Measurements from ENCODE around the gene MOCS3. TPM values are rescaled to one million over a fixed set of nuclear protein-coding genes. Genes with fewer than 3 reads are reported as not detected.

The MOCS3 gene
- total and polyA plus RNA-seq, 2 of the 13 experiments (the other 11 are each of a cell fraction or from before 2014, with no cell fraction given), result 3.7 to 8.4 TPM

DNA sequence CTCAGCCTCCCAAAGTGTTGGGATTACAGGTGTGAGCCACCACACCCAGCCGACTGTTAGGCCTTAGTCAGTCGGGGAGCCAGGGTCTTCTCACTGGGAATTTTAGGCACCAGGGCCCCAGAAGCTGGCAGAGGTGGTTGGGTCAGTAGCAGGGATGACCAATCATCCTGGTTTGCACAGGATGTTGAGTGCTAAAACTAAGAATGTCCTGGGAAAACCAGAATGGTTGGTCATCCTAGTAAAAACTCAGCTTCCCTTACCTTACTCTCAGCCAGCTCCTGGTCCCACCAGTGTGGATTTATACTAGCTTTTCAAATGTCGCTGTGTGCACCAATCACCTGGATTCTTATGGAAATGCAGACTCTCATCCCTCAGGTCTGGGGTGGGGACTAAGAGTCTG lies 32.5 kb downstream of the MOCS3 start:
- DNase-seq (ENCODE audit: low spot score) (no peak), FAIRE-seq (no peak), ATAC-seq (no peak)
- Histone ChIP-seq H3K4me3 (replicated peaks in 1 of 3; ENCODE audit: insufficient read depth in 1 of 3, low read depth in 2 of 3, low read length in 3 of 3) (no peak overlapping the region), H3K27me3 (ENCODE audit: control insufficient read depth in 1 of 2, insufficient read depth in 2 of 2, low read length in 2 of 2) (peaks cover 0 to 12% of the 10 kb centered on the region in 2 experiments; a peak in 3 of 5 replicates), H3K27ac (ENCODE audit: extremely low read length, insufficient read depth, low read length) (no peak overlapping the region), H3K9ac (ENCODE audit: insufficient read depth, low read depth, low read length) (no peak overlapping the region), H3K9me3 (ENCODE audit: low read length) (no peaks in the 10 kb centered on the region), H3K79me2 (ENCODE audit: insufficient read depth, low read length) (no peaks in the 10 kb centered on the region), H3K36me3 (replicated peaks in 1 of 2; ENCODE audit: control insufficient read depth in 1 of 2, insufficient read depth in 2 of 2, low read length in 2 of 2) (no peaks in the 10 kb centered on the region), H3K4me2 (ENCODE audit: low read depth, low read length) (no peak overlapping the region), H4K20me1 (ENCODE audit: insufficient read depth, low read length) (peaks cover 4% of the 10 kb centered on the region; the same call in 1 of the 2 replicates), H2AFZ (ENCODE audit: low read length) (no peak overlapping the region), H3K4me1 (ENCODE audit: insufficient read depth, low read length) (peaks cover 16% of the 10 kb centered on the region; the same call in 1 of the 2 replicates)
- BruUV-seq (replicated peaks), result no TSS peak
- CTCF ChIA-PET (ENCODE audit: low intra/inter-chr PET ratio, low total read pairs), result interaction anchor here (4.4 kb wide), 1 partner anchor 316 kb away, joined by 45 read pairs; no protein-coding TSS in a partner anchor
- POLR2A ChIA-PET, result no interaction called here
- in situ Hi-C loops (cut with HindIII; ENCODE audit: extremely low pct_ligation_motif_present, low pct_unique_long_range_greater_than_20kb), result loop anchor here (25.0 kb wide), 2 partner anchors 596 to 1096 kb away; no protein-coding TSS in a partner anchor
- 20% methylated on average over 3 of the region's 3 CpGs for WGBS (ENCODE audit: low lambda C conversion rate)
- intact Hi-C loops (cut with micrococcal nuclease; ENCODE audit: unreplicated experiment), result no loop called here
- TF ChIP-seq MLLT10 (CRISPR knock-in tag; IDR thresholded peaks at IDR 0.05), result no peak
- TF ChIP-seq MTF1 (CRISPR knock-in tag; IDR thresholded peaks at IDR 0.05), result no peak
- no peak for TF ChIP-seq GTF3A (CRISPR knock-in tag; conservative IDR thresholded peaks at IDR 0.05)

GRCh38 chr20:50992336-50992732 lies 33.7 kb downstream of the MOCS3 start:
- in situ Hi-C loops (cut with HindIII; ENCODE audit: extremely low pct_ligation_motif_present, low pct_unique_long_range_greater_than_20kb), result loop anchor here (25.0 kb wide), 2 partner anchors 595 to 1095 kb away; no protein-coding TSS in a partner anchor
- H3K4me2 ChIP-seq (ENCODE audit: low read depth, low read length), result peak overlapping the region; percentile 47

More at GRCh38 chr20:50992336-50992732, 33.7 kb downstream of the MOCS3 start:
- ChIA-PET POLR2A (interaction anchor here (0.6 to 1.5 kb wide), 3 partner anchors 61 to 334 kb away, joined by 3 to 5 read pairs (median 4); partner anchors contain the start of gene ADNP), CTCF (ENCODE audit: low intra/inter-chr PET ratio, low total read pairs) (interaction anchor here (1.5 kb wide), 1 partner anchor 315 kb away, joined by 11 read pairs; no protein-coding TSS in a partner anchor)
- peak; percentile 9; the same call in 1 of the 3 replicates for ATAC-seq
- intact Hi-C loops (cut with micrococcal nuclease; ENCODE audit: unreplicated experiment), result no loop called here
- no peak for FAIRE-seq
- Histone ChIP-seq H3K27ac (ENCODE audit: extremely low read length, insufficient read depth, low read length) (no peak overlapping the region), H4K20me1 (ENCODE audit: insufficient read depth, low read length) (peaks cover 4% of the 10 kb centered on the region; the same call in 1 of the 2 replicates), H3K36me3 (replicated peaks in 1 of 2; ENCODE audit: control insufficient read depth in 1 of 2, insufficient read depth in 2 of 2, low read length in 2 of 2) (no peaks in the 10 kb centered on the region), H3K9ac (ENCODE audit: insufficient read depth, low read depth, low read length) (no peak overlapping the region), H3K27me3 (ENCODE audit: control insufficient read depth in 1 of 2, insufficient read depth in 2 of 2, low read length in 2 of 2) (peaks cover 0 to 20% of the 10 kb centered on the region in 2 experiments; a peak in 4 of 5 replicates), H3K9me3 (ENCODE audit: low read length) (no peaks in the 10 kb centered on the region), H3K4me3 (replicated peaks in 1 of 3; ENCODE audit: insufficient read depth in 1 of 3, low read depth in 2 of 3, low read length in 3 of 3) (peak overlapping the region in 1 of 3 experiments; percentile 14; a peak in 1 of 6 replicates), H3K79me2 (ENCODE audit: insufficient read depth, low read length) (no peaks in the 10 kb centered on the region), H2AFZ (ENCODE audit: low read length) (no peak overlapping the region), H3K4me1 (ENCODE audit: insufficient read depth, low read length) (peaks cover 14% of the 10 kb centered on the region; the same call in 1 of the 2 replicates)
- no peak for DNase-seq (ENCODE audit: low spot score)
- TF ChIP-seq, protein P1, sequence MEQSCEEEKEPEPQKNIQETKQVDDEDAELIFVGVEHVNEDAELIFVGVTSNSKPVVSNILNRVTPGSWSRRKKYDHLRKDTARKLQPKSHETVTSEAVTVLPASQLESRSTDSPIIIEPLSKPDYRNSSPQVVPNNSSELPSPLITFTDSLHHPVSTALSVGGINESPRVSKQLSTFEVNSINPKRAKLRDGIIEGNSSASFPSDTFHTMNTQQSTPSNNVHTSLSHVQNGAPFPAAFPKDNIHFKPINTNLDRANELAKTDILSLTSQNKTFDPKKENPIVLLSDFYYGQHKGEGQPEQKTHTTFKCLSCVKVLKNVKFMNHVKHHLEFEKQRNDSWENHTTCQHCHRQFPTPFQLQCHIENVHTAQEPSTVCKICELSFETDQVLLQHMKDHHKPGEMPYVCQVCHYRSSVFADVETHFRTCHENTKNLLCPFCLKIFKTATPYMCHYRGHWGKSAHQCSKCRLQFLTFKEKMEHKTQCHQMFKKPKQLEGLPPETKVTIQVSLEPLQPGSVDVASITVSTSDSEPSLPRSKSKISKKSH (CRISPR knock-in tag; IDR thresholded peaks at IDR 0.05; ENCODE audit: borderline replicate concordance), result no peak
- TF ChIP-seq FOXK2 (IDR thresholded peaks at IDR 0.05) (no peak), ZNF792 (CRISPR knock-in tag; IDR thresholded peaks at IDR 0.05) (no peak), CBX2 (IDR thresholded peaks at IDR 0.05; ENCODE audit: low read depth, low read length) (no peak), CBX2 (CRISPR knock-in tag; IDR thresholded peaks at IDR 0.05; ENCODE audit: low read depth) (0 out of 2 replicates have a peak, but pooled peaks have one; percentile 29), ZNF564 (CRISPR knock-in tag; IDR thresholded peaks at IDR 0.05) (no peak)
- TF ChIP-seq, protein P2, sequence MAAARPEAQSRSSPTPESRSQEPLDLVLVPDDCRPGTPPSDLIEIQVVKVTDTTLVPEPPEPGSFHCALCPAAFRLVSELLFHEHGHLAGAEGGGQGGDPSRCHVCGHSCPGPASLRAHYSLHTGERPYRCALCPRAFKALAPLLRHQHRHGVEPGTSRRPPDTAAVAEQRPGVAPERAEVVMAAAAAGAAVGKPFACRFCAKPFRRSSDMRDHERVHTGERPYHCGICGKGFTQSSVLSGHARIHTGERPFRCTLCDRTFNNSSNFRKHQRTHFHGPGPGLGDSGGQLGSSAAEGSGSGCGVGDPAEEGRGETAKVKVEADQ (CRISPR knock-in tag; IDR thresholded peaks at IDR 0.05; ENCODE audit: borderline replicate concordance), result no peak
- WGBS (ENCODE audit: low lambda C conversion rate), result 16% methylated on average over 4 of the region's 4 CpGs
- BruUV-seq (replicated peaks), result no TSS peak

Data from HepG2 (cell line).